Duodenal mucosa (tissue), 2 donors: ENCODE results near the gene EYA2.

ENCODE experiments used
- H3K27ac ChIP-seq: one replicate; pipeline ENCODE4 v1.7.0; 2013; ENCODE audit warnings: low read depth, low read length
- H3K27me3 ChIP-seq, 2 donors: one replicate each; pipeline ENCODE4 v1.7.0; 2013; ENCODE audit warnings: low read length in 2 of 2, control low read depth in 1 of 2; ENCODE audit not compliant: insufficient read depth in 2 of 2, control insufficient read depth in 1 of 2
- H3K36me3 ChIP-seq, 2 donors: one replicate each; pipeline ENCODE4 v1.7.0; 2013; ENCODE audit warnings: low read length in 2 of 2, control low read depth in 1 of 2; ENCODE audit not compliant: insufficient read depth in 2 of 2, control insufficient read depth in 1 of 2
- H3K4me1 ChIP-seq, 2 donors: one replicate each; pipeline ENCODE4 v1.7.0; 2013; ENCODE audit warnings: low read length in 2 of 2, control low read depth in 1 of 2; ENCODE audit not compliant: insufficient read depth in 2 of 2, control insufficient read depth in 1 of 2
- H3K4me3 ChIP-seq, 2 donors: one replicate each; pipeline ENCODE4 v1.7.0; 2013; ENCODE audit warnings: low read length in 2 of 2, low read depth in 1 of 2
- H3K9ac ChIP-seq, 2 donors: one replicate each; pipeline ENCODE4 v1.7.0; 2013; ENCODE audit warnings: low read length in 2 of 2, low read depth in 1 of 2
- H3K9me3 ChIP-seq, 2 donors: one replicate each; pipeline ENCODE4 v1.7.0; 2013; ENCODE audit warnings: low read length in 2 of 2, control low read depth in 1 of 2; ENCODE audit not compliant: control insufficient read depth in 1 of 2

EYA2 gene

DNA sequence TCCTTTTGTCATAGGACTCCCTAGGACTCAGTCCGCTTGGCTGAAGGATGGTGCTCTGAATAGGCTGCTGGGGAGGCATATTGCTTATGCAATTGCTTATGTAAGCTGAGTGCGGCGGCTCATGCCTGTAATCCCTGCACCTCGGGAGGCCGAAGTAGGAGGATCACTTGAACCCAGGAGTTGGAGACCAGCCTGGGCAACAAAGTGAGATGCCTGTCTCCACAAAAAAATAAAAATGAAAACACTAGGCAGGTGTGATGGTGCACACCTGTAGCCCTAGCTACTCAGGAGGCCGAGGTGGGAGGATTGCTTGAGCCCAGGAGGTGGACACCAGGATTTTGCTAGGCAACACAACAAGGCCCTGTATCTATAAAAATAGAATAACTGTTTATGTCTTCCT is 81.3 kb downstream of the EYA2 start:
- no peak overlapping the region for H3K4me3 ChIP-seq
- no peak overlapping the region for H3K27ac ChIP-seq

DNA sequence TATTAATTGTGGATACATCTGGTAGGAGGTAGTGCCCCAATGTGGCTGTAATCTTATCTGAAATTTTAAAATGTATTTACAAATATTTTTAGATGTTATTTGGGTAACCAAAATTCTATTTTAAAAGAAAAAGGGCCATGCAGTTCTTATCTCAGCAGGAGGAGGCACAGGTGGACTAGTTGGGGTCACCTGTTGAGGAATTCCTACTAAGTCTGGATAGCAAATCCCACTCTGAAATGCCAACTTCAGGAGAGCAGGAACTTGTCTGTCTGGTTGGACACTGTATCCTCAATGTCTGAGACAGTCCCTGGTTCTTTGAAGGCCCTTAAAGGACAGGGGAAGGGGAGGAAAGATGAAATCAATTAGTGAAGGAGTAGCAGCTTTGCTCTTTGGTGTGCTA is 82.6 kb downstream of the EYA2 start:
- Histone ChIP-seq H3K27me3 (peaks cover 0 to 11% of the 10 kb centered on the region in 2 donors), H3K27ac (no peak overlapping the region), H3K9me3 (no peaks in the 10 kb centered on the region), H3K4me3 (no peak overlapping the region), H3K36me3 (no peaks in the 10 kb centered on the region), H3K4me1 (no peaks in the 10 kb centered on the region), H3K9ac (no peak overlapping the region)

More for the DNA sequence above, 81.3 kb downstream of the EYA2 start:
- H3K4me1 ChIP-seq = no peaks in the 10 kb centered on the region
- H3K9me3 ChIP-seq = no peaks in the 10 kb centered on the region
- no peaks in the 10 kb centered on the region for H3K36me3 ChIP-seq
- H3K9ac ChIP-seq = no peak overlapping the region
- H3K27me3 ChIP-seq = peaks cover 0 to 11% of the 10 kb centered on the region in 2 donors

DNA sequence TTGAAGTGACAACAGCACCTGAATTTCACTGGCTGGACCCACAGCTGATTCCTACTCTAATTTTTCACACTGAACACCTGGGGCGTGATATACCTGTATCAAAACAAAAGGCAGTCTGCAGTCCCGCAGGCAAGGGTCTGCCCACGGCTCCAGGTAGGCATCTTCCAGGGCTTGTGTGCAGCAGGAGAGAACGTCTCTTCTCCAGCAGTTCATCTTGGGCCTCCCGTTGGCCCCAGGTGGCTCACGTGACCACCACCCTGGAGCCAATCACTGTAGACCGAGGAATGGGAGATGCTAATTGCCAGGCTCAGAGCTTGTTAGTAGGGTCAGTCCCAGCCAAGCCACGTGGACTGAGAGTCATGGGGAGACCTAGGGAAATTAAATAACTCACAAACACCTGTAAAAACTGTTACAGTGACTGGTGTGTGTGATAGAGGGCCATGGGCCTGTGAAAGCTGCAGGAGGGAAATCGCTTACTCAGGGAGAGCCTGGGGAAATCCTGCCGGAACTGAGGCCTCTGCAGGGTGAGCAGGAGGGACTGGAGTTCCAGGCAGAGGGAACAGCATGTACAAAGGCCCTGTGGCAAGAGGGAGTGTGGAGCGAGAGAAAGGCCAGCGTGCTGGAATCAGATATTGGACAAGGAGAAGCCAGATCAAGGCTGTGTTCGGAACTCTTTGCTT is 83.4 kb downstream of the EYA2 start:
- peaks cover 0 to 5% of the 10 kb centered on the region in 2 donors for H3K27me3 ChIP-seq
- H3K27ac ChIP-seq = no peak overlapping the region

DNA sequence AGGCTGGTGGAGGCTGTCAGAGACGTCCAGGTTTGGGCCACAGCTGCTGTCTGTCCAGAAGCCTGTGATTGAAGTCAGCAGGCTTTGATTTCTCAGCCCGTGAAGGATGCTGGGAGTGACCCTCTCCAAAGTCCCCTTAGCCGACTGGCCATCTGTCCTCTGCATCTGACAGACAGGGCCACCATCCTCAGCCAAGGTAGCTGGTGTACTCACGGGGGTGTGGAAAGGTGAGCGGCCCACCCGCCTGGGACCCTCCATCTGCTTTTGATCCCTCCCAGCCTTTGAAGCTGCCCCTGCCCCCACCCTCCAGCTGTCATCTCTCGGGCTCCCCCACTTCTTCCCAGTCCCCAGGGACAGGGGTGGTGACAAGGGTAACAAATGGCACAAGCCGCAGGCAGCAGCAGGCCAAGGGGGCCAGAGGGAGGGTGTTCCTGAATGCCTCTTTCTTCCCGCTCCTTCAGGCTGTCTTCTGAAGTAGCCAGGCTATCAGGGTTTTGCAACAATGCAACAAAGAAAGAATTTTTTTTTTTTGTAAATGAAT is 84.4 kb downstream of the EYA2 start:
- H3K4me3 ChIP-seq = no peak overlapping the region
- peaks cover 0 to 4% of the 10 kb centered on the region in 2 donors for H3K27me3 ChIP-seq
- no peak overlapping the region for H3K9ac ChIP-seq
- no peaks in the 10 kb centered on the region for H3K36me3 ChIP-seq
- H3K4me1 ChIP-seq = no peaks in the 10 kb centered on the region
- H3K9me3 ChIP-seq = peaks cover 0 to 3% of the 10 kb centered on the region in 2 donors
- H3K27ac ChIP-seq = no peak overlapping the region

More for the DNA sequence above, 83.4 kb downstream of the EYA2 start:
- Histone ChIP-seq H3K36me3 (no peaks in the 10 kb centered on the region), H3K4me1 (no peaks in the 10 kb centered on the region), H3K9ac (no peak overlapping the region), H3K9me3 (no peaks in the 10 kb centered on the region), H3K4me3 (no peak overlapping the region)

- Histone ChIP-seq H3K36me3 (no peaks in the 10 kb centered on the region), H3K9ac (no peak overlapping the region), H3K4me3 (no peak overlapping the region), H3K9me3 (peaks cover 0 to 3% of the 10 kb centered on the region in 2 donors), H3K4me1 (no peaks in the 10 kb centered on the region), H3K27me3 (peaks cover 0 to 4% of the 10 kb centered on the region in 2 donors), H3K27ac (no peak overlapping the region)
Observed at GRCh38 chr20:46979603-46980241, 85.1 kb downstream of the EYA2 start.

- Histone ChIP-seq H3K27ac (no peak overlapping the region), H3K9ac (no peak overlapping the region), H3K9me3 (peaks cover 0 to 3% of the 10 kb centered on the region in 2 donors), H3K4me3 (no peak overlapping the region), H3K4me1 (no peaks in the 10 kb centered on the region), H3K36me3 (no peaks in the 10 kb centered on the region), H3K27me3 (peaks cover 0 to 4% of the 10 kb centered on the region in 2 donors)
Observed at GRCh38 chr20:46981184-46981583, 86.5 kb downstream of the EYA2 start.

DNA sequence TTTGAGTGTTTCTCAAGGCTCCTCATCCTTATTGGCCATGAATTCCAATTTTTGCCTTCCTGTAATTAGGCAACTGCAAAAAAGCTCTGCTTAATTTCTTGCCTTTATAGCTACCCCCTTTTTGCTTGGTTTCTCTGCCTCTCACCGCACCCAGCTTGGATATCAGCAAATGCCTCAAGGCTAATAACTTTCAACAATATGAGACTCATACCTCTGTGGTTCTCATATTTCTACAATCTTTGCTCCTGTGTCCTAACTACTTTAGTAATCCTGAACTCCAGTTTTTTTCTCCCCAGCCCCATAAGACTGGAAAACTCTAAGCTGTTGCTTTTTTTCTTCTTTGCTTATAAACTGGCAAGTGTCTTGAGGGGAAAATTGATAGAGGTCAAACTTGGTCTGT is 88.8 kb downstream of the EYA2 start:
- no peak overlapping the region for H3K9ac ChIP-seq
- no peaks in the 10 kb centered on the region for H3K27me3 ChIP-seq
- H3K9me3 ChIP-seq = peaks cover 0 to 3% of the 10 kb centered on the region in 2 donors
- no peaks in the 10 kb centered on the region for H3K4me1 ChIP-seq
- H3K4me3 ChIP-seq = no peak overlapping the region
- no peak overlapping the region for H3K27ac ChIP-seq
- no peaks in the 10 kb centered on the region for H3K36me3 ChIP-seq

DNA sequence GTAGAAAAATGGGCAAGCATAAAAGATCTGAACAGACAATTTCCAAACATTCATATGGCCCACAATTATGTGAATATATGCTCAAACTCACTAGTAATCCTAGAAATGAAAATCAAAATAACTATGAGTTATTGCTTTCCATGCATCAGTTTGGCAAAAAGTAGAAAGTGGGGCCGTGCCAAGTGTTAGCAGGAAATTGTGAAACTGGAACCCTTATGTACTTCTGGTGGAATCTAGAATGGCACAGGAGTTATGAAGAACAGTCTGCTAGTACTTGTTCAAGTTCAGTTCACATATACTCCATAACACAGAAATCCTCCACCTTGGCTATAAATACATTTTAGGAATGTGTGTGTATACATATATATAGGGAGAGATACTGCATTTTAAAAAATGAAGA is 89.8 kb downstream of the EYA2 start:
- H3K27ac ChIP-seq = no peak overlapping the region
- no peaks in the 10 kb centered on the region for H3K36me3 ChIP-seq
- H3K4me1 ChIP-seq = no peaks in the 10 kb centered on the region
- no peak overlapping the region for H3K4me3 ChIP-seq
- H3K27me3 ChIP-seq = no peaks in the 10 kb centered on the region
- H3K9me3 ChIP-seq = peaks cover 0 to 3% of the 10 kb centered on the region in 2 donors
- no peak overlapping the region for H3K9ac ChIP-seq

DNA sequence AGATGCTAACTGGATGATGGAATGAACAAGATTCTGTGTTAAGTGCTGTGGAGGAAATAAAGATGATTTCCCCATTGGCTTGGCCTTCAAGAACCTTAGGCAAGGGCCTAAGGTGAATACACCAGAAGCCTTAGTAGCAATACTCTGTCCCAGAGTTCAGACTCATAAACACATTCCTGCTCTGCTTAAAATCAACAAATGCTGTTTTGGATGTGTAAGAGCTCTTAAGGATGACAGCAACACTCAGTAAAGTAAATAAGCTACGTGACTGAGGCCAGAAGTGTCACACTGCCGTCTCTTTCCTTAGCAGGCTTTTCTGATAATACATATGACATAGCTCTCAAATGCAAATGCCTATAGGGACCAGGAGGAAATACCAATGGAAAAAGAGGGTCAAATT is 90.6 kb downstream of the EYA2 start:
- H3K4me1 ChIP-seq = no peaks in the 10 kb centered on the region
- H3K9me3 ChIP-seq = peaks cover 0 to 3% of the 10 kb centered on the region in 2 donors
- H3K27ac ChIP-seq = no peak overlapping the region
- H3K36me3 ChIP-seq = no peaks in the 10 kb centered on the region
- no peak overlapping the region for H3K9ac ChIP-seq
- H3K4me3 ChIP-seq = no peak overlapping the region
- no peaks in the 10 kb centered on the region for H3K27me3 ChIP-seq

GRCh38 chr20:46985671-46986070 is 91.0 kb downstream of the EYA2 start:
- Histone ChIP-seq H3K9me3 (peaks cover 0 to 3% of the 10 kb centered on the region in 2 donors), H3K4me1 (peaks cover 0 to 3% of the 10 kb centered on the region in 2 donors), H3K9ac (no peak overlapping the region), H3K4me3 (no peak overlapping the region), H3K36me3 (no peaks in the 10 kb centered on the region), H3K27ac (no peak overlapping the region), H3K27me3 (no peaks in the 10 kb centered on the region)
